Measurements from ENCODE around the gene KRT13.

KRT13 gene

DNA sequence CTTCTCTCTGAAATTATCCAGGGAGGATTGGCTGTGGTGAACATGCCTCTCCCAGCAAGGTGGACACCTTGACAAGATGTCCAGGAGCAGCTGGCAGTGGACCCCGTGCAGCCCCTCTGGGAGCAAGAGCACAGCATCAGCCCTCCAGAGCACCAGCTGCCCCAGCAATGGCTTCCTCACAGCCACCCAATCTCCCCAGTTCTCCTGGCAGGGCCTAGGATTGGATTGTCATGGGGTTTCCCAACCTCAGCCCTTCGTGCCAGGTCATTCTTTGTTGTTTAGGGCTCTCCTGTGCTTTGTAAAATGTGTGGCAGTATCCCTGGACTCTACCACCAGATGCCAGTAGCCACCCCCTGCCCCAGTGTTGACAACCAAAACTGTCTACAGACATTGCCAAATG lies 13.9 kb downstream of the KRT13 start:
- DNase-seq: no peak

DNA sequence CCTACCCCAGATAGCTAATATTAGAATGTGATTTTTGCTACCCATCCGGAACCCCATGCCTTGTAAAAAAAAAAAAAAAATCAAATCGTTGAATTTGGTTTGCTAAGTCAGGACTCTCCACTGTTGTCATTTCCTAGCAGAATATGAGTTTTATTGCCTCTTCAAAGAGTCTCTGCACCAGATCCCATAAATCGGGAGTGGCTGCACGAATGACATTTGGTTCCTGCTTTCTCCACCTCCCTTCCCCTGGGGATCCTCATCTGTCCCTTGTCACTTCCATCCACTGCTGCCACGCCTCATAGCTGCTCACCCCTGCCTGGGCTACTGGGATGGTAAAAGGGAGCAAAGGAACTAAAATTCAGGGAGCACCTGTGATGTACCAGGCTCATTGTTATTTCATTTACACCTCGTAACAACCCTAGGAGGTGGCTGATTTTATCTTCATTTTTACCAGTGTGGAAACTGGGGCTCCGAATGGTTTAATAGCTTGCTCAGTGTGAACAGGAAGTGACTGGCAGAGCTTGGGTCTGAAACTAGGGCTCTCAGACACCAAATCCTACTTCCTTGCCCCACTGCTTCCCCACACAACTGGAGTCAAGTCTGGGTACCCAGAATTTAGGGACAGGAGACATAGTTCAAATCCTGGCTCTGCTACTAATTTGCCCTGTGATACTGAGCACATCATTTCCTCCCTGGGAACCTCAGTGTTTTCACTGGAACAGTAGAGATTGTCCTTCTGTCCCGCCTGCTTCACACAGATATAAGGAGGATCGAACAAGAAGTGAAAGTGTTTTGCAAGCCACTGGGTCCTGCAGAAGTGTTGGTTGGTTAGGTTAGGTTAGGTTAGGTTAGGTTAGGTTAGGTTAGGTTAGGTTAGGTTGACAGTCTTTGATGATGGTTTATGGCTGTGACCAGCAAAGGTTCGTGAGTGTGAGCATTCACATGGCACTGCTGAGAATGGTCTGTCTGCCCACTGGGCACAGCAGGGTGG lies 15.1 kb downstream of the KRT13 start:
- DNase-seq: no peak

DNA sequence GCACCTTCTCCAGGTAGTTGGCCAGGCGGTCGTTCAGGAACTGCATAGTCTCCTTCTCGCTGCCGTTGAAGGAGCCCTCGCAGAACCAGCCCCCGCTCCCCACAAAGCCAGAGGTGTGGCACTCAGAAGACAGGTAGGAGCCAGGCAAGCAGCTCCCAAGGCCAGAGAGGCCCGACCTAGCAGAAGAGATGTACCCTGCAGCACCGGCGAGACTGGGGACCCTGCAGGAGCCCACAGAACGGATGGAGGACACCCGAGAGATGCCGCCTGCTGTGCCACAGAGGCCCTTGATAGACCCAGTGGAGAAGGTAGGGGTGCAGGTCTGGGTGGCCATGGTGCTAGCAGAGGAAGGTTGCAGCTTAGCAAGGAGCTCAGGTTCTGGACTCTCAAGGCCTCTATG lies 15.9 kb downstream of the KRT13 start, which contains the start of gene KRT36:
TSS of gene KRT36 (minus strand) at position 380 of the 400 bp plus-strand sequence. CDS start at position 334, 46 bp downstream.
- DNase-seq: no peak

- DNase-seq: peak in 1 of 2 donors; percentile 20
These were observed 18.4 kb downstream of the KRT13 start for GRCh38 chr17:41486809-41487530.

DNA sequence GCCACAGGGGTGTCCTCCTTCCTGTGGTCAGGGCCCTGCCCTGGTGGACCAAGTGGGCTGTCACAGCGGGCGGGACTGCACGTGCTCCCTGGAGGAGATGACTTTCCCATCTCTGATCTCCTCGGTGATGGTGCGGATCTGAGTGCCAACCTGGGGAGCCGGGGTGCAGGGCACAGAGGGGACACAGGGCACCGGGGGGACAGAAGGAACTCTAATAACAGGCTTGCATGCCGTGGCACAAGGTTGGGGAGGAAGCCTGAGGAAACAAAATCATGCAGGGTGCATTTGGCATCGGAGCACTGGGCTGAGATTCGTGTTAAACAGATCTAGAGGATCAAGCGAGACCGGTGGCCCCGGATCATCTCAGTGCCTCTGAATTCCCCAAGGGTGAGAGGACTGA lies 19.1 kb downstream of the KRT13 start:
- no peak for DNase-seq

- DNase-seq: no peak
These were observed 20.2 kb downstream of the KRT13 start for GRCh38 chr17:41484920-41485904.

DNA sequence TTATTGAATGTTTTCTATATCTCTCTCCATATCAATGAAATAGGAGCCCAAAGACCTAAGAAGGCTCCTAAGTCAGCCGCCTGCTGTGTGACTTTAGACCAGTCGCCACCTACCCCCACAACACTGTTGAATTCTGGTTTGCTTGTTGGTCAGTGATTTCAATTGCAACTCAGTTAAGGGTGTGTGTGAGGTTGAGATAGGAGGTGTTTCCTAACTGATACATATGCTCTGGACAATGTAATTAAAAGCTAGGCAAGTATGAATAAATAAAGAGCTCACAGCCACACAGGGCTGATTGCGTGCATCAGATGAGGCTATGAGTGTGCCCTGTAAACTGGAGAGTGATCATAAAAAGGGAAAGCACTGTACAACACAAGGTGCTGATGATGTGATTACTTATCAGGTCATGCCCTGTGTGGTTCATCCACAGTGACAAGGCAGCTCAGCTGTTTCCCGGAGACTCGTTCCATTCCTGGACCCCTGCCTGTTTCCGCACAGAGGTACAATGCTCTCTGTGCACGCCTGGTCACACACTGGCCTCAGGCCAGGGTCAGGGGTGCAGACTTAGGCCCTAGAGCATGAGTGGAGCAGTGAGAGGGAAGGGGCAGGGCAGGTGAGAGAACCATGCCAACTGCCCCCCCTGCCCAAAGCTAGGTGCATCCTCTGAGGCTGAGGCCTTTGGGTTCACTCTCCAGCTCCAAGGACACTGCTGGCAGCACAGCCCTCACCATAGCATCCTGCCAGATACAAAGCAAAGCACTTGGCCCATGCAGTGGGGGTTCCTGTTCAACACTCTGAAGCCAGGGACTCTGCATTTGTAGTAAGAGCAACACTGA lies 21.2 kb downstream of the KRT13 start:
- no peak for DNase-seq

GRCh38 chr17:41483531-41483930 lies 21.9 kb downstream of the KRT13 start:
- DNase-seq: no peak

DNA sequence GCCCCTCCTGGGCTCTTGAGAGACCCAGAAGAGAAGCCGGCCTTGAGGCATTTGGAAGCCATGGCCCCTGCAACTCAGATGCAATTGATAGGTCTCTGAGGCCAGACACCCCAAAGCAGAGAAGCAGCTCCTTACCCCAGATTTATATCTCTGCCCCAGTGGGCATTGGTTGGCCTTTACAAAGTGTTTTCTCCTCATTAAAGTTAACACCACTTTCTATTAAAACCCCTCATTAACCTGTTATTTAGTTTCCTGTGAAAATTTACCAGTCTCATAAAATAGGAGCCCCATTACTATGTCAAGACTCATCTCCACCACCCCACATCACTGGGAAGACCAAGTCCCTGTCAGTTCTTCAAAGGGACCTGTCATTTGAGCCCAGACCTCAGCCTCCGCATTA lies 24.4 kb downstream of the KRT13 start, which contains the start of gene KRT35:
TSS of gene KRT35 (minus strand) at position 116 of the 400 bp plus-strand sequence. CDS start at position 62, 54 bp downstream.
- no peak for DNase-seq

- DNase-seq: no peak
These were observed 24.8 kb downstream of the KRT13 start for GRCh38 chr17:41480581-41480980.

DNA sequence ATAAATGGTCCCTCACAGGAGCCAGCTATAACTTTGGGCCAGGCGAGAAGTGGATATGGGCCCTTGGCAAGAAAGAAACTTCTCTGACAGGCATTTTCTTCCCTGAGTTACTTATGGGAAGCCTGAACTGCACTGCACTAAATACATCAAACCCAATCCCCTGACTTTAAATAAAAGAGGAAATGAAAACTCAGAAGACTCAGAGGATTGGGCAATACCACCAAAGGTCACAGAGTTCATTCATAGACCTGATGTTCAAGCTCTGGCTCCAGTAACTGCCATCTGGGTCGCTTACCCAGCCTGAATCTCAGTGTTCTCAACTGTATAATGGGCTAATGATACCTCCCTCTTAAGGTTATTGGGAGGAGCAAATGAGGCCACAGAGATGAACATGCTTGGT lies 25.3 kb downstream of the KRT13 start:
- no peak for DNase-seq

DNA sequence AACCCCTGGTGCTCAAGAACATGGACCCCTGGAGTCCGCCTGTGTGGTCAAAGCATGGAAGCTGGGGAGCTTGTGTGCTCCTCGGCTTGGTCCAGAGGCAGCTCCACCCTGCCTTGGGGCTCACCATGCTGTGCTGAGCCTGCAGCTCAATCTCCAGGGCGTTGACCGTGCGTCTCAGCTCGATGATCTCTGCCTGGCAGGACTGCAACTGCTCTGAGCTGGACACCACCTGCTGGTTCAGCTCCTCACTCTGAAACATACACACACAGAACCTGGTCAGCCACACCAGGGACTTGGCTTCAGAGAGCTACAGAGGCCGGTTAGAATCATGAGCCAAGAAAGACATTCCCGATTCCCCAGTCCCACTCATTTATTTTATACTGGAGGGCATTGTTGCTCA lies 27.2 kb downstream of the KRT13 start:
- no peak for DNase-seq

DNA sequence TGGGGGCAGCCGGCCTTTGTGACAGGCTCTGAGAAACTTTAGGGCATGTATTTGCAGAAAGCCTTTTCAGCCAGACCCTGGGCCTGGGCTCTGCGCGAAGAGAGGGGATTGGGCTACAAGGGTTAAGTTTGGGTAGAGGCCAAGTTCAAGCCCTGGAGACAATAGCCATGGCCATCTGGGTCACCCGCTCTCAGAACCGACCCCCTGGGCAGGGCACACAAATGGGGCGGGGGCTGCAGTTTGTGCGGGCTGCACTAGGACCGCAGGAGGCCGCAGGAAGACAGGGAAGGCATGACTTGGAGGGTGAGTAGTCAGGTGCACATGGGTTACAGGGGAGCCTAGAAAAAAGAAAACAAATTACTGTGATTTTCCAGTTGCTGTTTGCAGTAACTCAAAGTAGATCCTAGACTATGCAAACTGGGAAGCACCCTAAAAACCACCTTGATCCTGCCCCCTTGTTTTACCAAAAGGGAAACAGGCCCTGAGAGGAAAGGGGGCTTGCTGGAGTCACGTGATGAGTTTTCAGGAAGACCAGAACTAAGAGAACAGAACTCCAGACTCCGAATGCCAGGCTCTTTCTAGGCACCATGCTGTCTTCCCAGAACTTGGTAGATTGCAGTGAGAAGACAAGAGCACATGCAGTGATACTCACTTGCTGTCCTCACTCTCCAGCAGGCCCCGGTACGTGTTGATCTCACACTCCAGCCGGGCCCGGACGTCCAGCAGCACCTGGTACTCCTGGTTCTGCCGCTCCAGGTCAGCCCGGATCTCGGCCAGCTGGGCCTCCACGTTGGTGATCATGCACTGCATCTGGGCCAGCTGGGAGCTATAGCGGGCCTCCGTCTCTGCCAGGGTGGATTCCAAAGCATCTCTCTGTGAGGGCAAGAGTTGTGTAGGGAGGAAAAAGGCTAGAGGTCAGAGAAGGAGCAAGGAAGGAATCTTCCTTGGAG lies 28.3 kb downstream of the KRT13 start:
- DNase-seq: no peak

- DNase-seq: no peak
These were observed 30.0 kb downstream of the KRT13 start for GRCh38 chr17:41475421-41475820.

GRCh38 chr17:41474863-41475262 lies 30.5 kb downstream of the KRT13 start:
- DNase-seq: no peak

DNA sequence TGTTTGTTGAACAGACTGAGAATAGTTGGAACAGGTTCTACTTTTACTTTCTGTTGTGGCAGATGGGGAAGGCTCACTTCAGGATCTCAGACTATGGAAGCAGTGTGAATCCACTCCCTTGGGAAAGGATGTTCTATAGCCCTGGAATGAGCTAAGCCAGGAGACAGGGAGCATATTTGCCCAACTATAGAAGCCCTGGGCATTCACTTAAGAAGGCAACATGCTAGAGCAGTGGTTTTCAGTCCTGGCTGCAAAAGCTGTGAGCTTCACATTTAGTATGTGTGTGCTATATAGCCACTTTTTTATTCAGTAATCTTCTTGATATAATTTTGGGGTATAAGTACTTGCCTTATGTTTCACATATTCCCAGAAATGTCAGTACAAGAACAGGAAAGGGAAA lies 37.1 kb downstream of the KRT13 start:
- no peak for DNase-seq

DNA sequence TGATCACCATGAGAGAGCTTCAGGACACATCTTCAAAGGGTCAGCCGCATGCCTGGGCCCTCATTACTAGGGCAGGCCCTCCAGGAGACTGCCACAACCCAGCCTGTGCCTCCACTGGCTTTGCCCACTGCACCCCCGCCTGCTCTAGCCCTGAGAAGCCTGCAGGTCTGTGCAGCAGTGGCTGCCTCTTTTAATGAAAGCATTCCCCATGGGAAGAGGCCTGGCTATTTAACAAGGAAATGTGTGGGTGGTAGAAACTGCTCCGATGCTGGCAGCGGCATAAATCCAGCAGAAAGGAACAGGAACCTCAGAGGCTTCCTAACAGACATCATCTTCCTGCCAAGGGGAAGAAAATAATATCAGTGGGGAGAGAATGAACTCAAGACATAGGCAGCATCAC lies 37.9 kb downstream of the KRT13 start:
- DNase-seq: no peak

DNA sequence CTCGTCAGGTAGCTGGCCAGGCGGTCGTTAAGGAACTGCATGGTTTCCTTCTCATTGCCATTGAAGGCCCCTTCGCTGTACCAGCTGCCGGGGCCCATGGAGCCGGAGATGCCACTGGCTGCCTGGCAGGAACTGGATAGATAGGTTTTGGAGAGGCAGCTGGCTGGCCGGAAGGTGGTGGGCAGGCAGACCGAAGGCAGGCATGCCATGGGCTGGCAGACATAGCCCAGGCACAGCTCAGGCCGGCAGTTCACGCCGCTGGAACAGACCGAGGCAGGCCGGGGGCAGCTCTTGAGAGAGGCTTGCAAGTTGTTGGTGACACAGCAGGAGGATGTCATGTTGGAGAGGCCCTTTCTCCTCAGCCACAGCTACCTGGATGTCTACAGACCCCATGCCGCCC lies 38.4 kb downstream of the KRT13 start, which contains the start of gene KRT32:
TSS of gene KRT32 (minus strand) at position 399 of the 400 bp plus-strand sequence. CDS start at position 338, 61 bp downstream.
- no peak for DNase-seq

GRCh38 chr17:41464682-41465081 lies 40.7 kb downstream of the KRT13 start:
- DNase-seq: no peak

DNA sequence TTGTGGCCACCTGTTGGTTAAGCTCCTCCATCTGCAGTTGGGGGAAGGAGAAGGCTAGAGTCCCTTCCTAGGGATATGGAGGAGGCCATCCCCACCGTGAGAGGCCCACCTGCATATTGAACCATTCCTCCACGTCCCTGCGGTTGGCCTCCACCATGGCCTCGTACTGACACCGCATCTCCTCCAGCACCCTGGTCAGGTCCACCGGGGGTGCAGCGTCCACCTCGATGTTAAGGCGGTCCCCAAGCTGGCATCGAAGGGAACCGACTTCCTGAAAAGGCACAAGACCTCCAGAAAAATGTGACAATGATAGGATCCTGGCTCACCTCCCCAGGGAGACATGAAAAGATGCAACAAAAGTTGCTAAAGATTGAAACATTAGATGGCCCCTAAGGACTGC lies 41.2 kb downstream of the KRT13 start:
- no peak for DNase-seq

All from CD4-positive, alpha-beta T cell treated with Interferon alpha-2 for 1 hour (primary cell).